Right lobe of liver (tissue), 6 donors: ENCODE data around the gene NRM. TPM values are rescaled to one million over a fixed set of nuclear protein-coding genes. Genes with fewer than 3 reads are reported as not detected.

Experiments
- ATAC-seq, 4 donors: fragments of 200-7000 bp; cut with Tn5 transposase; one replicate each; pipeline ENCODE4 v1.9.1; 2020; ENCODE audit warnings: mild to moderate bottlenecking in 4 of 4, moderate library complexity in 4 of 4
- DNase-seq, 3 donors: peaks; one replicate each; pipeline ENCODE4 v3.0.0-alpha.2; 2020
- H3K27ac ChIP-seq, 3 donors: fragments of 200-600 bp; one replicate each; pipeline ENCODE4 v1.8.0; 2022
- H3K27me3 ChIP-seq, 2 donors: fragments of 200-600 bp; one replicate each; pipeline ENCODE4 v1.8.0; 2022
- H3K36me3 ChIP-seq, 4 donors: fragments of 200-600 bp; sonication (generic) in 1 of 4; one replicate each; pipeline versions ENCODE4 v1.5.1 to v1.8.0; 2017 to 2022; ENCODE audit warnings: control low read depth in 1 of 4
- H3K4me1 ChIP-seq, 4 donors: fragments of 200-600 bp; sonication (generic) in 1 of 4; one replicate each; pipeline versions ENCODE4 v1.5.1 to v1.8.0; 2017 to 2022; ENCODE audit warnings: control low read depth in 1 of 4
- H3K4me3 ChIP-seq, 3 donors: fragments of 200-600 bp; one replicate each; pipeline ENCODE4 v1.8.0; 2022
- H3K9me3 ChIP-seq, 4 donors: fragments of 200-600 bp; sonication (generic) in 1 of 4; one replicate each; pipeline versions ENCODE4 v1.5.1 to v1.8.0; 2017 to 2022; ENCODE audit warnings: control low read depth in 1 of 4
- POLR2A ChIP-seq: fragments of 450-650 bp; IDR thresholded peaks from one replicate; pipeline ENCODE4 v1.6.1; 2017; ENCODE audit warnings: antibody characterized with exemption, mild to moderate bottlenecking
- WGBS: methylation state at CpG from one replicate; pipeline ENCODE4 v1.1.6; 2018; ENCODE audit warnings: low coverage, low lambda C conversion rate; ENCODE audit not compliant: insufficient coverage; ENCODE audit errors: missing lambda C conversion rate; 5-methylcytosine and 5-hydroxymethylcytosine counted together
- intact Hi-C, 2 donors: fragments of 100-400 bp; cut with DNase I; formaldehyde crosslinking; loops; one replicate each; pipeline versions ENCODE4 v1.11.2 to v1.14.1; 2022
- total RNA-seq, 6 experiments: library from RNA; depleted of rRNA in 2 of 6; stranded (reverse); fragments of >200 nt in 2 of 6; fragmentation: NEBNext Ultra II Directional in 3 of 6; extraction: Animal tissue kit (Norgen Biotek cat#: 25700) in 3 of 6; gene quantifications; one replicate each; pipeline versions ENCODE4 v1.1.0 to v1.2.4, GENCODE V29; 2016 to 2023
- TF ChIP-seq, protein P1 (sequence below), 4 donors: fragments of 200-600 bp in 3 of 4; fragments of 450-650 bp in 1 of 4; IDR thresholded peaks; one replicate each; pipeline versions ENCODE4 v1.5.1 to v1.8.0; 2016 to 2022; ENCODE audit warnings: antibody characterized with exemption in 4 of 4, mild to moderate bottlenecking in 2 of 4
- donor health status: DM: no; HTN: yes; CAD: no.
- donor health status: DM: no; HTN: no; CAD: no.
- donor health status: DM: no; HTN: no; CAD: no.
- donor health status: DM: no; HTN: yes; CAD: no.
- donor health status: DM: no; HTN: yes; CAD: no.

NRM gene
- total RNA-seq, 6 experiments from 2014 or later: 1.2 to 2.7 (median 1.9) TPM

DNA sequence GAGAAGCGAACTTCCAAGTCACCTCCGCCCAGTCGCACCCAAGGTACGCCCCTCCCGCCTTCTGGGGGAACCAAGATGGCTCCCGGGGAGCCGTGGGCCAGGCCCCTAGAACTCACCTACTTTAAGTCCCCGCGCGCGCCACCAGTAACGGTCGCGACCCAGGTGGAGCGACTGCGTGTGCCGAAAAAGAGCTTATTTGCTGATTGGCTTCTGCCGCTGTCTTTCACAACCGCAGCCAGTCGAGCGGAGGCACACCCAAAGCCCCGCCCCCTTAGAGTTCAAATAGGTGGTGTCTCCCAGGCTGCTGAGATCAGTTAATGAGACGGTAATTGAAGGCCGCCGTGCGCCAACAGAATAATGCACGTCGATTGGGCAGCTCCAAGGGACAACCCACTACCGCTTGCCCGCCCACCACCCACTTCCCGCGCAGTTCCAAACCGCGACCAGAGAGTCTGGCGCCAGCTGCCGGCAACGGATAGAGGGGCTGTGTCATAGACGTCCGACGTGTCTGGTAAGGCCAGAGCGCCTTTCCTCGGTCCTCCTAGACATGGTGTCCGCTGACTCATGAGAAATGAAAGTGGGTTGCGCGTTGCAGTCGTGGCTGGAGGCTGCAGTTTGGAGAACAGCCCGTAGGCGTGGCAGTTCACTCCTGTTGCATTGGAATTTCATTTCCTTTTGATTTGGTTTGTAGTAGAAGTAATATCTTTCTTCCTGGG is 26.5 kb upstream of the NRM start, which contains the start of gene MDC1:
TSS of gene MDC1 (minus strand) at position 153 of the 716 bp plus-strand sequence. CDS start 2,106 bp downstream, outside the sequence.
- intact Hi-C loops: no loop called here
- peak within 1 kb of the TSS; percentile 54 to 73 (median 64) for H3K4me3 ChIP-seq
- no peaks in the 10 kb centered on the region for H3K9me3 ChIP-seq
- DNase-seq (peak; percentile 99 to 100 (median 100)), ATAC-seq (peak; percentile 73 to 86 (median 80))
- peak; percentile 92 for TF ChIP-seq POLR2A
- TF ChIP-seq, protein P1, sequence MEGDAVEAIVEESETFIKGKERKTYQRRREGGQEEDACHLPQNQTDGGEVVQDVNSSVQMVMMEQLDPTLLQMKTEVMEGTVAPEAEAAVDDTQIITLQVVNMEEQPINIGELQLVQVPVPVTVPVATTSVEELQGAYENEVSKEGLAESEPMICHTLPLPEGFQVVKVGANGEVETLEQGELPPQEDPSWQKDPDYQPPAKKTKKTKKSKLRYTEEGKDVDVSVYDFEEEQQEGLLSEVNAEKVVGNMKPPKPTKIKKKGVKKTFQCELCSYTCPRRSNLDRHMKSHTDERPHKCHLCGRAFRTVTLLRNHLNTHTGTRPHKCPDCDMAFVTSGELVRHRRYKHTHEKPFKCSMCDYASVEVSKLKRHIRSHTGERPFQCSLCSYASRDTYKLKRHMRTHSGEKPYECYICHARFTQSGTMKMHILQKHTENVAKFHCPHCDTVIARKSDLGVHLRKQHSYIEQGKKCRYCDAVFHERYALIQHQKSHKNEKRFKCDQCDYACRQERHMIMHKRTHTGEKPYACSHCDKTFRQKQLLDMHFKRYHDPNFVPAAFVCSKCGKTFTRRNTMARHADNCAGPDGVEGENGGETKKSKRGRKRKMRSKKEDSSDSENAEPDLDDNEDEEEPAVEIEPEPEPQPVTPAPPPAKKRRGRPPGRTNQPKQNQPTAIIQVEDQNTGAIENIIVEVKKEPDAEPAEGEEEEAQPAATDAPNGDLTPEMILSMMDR (IDR thresholded peaks at IDR 0.05): peak; percentile 32 to 48 (median 38)
- peaks cover 0 to 32% (median 9%) of the 10 kb centered on the region in 4 donors for H3K4me1 ChIP-seq
- peak within 1 kb of the TSS; percentile 71 to 86 (median 74) for H3K27ac ChIP-seq
- no peaks in the 10 kb centered on the region for H3K27me3 ChIP-seq
- peaks cover 0 to 12% (median 8%) of the 10 kb centered on the region in 4 donors for H3K36me3 ChIP-seq
- whole genome bisulfite sequencing: 0% methylated on average over 12 of the region's 48 CpGs

DNA sequence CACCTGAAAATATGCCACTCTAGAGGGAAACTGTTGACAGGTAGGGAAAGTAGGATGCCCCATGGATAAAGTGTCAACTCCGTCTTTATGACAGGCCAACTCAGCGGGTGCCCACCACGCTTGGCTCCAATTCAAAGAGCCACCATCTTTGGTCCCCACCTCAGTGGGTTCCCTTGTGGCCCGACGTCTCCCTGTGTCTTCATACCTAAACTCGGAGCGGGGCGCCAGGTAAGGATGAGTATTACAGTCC is 26.0 kb upstream of the NRM start:
- Histone ChIP-seq H3K9me3 (no peaks in the 10 kb centered on the region), H3K4me1 (peaks cover 0 to 28% (median 6%) of the 10 kb centered on the region in 4 donors), H3K27me3 (no peaks in the 10 kb centered on the region), H3K36me3 (peaks cover 0 to 15% (median 8%) of the 10 kb centered on the region in 4 donors), H3K27ac (peak overlapping the region; percentile 71 to 74 (median 73)), H3K4me3 (peak overlapping the region; percentile 54 to 73 (median 64))
- no peak for TF ChIP-seq POLR2A
- TF ChIP-seq, protein P1 (IDR thresholded peaks at IDR 0.05): no peak
- DNase-seq (no peak), ATAC-seq (no peak)
- intact Hi-C loops: no loop called here
- WGBS: 0% methylated on average over 4 of the region's 8 CpGs

DNA sequence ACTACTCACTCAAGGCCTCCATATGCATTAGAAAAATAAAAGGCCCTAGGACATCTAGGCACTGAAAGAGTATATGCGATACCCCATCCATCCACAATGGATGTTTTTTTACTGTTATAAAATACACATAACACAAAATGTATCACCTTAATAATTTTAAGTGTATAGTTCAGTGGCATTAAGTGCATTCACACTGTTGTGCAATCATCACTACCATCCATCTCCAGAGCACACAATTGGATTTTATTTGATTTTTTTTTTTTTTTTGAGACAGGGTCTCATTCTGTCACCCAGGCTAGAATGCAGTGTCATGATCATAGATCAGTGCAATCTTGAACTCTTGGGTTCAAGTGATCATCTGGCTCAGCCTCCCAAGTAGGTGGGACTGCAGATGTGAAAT is 23.5 kb upstream of the NRM start:
- Histone ChIP-seq H3K27me3 (no peaks in the 10 kb centered on the region), H3K36me3 (peaks cover 0 to 15% (median 8%) of the 10 kb centered on the region in 4 donors), H3K9me3 (no peaks in the 10 kb centered on the region), H3K27ac (no peak overlapping the region), H3K4me3 (no peak overlapping the region), H3K4me1 (peaks cover 0 to 33% (median 10%) of the 10 kb centered on the region in 4 donors)
- no peak for TF ChIP-seq POLR2A
- TF ChIP-seq, protein P1 (IDR thresholded peaks at IDR 0.05): no peak
- intact Hi-C loops: no loop called here
- 100% methylated on average over 1 of the region's 1 CpG for WGBS
- ATAC-seq (no peak), DNase-seq (no peak)

DNA sequence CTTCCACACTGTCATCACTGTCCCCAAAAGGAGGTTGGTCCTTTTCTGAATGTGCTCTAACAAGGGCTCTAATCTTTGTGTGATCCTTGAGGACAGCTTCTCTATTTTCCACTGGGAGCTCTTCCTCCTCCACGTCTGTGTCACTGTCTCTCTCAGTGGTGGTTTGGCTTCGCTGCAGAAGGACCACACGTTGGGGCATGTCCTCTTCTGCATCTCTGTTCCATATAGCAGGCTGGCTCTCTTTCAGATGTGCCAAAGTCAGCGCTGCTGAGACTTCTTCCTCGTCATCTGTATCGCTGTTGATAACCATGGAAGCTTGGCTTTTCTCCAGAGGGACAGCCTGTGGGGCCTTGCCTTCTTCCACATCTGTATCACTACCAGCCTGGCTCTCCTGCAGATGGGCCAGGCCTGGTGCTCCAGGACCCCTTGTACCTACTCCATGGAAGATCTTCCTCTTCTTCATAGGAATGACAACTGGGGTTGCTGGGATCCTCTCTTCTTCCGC is 21.7 kb upstream of the NRM start:
- Histone ChIP-seq H3K9me3 (no peaks in the 10 kb centered on the region), H3K4me1 (peaks cover 0 to 32% (median 13%) of the 10 kb centered on the region in 4 donors)
- 73% methylated on average over 4 of the region's 7 CpGs for WGBS

More for the DNA sequence above, 21.7 kb upstream of the NRM start:
- peaks cover 0 to 15% (median 8%) of the 10 kb centered on the region in 4 donors for H3K36me3 ChIP-seq
- peak in 1 of 3 donors; percentile 19 for DNase-seq
- no peak for ATAC-seq
- H3K27me3 ChIP-seq: no peaks in the 10 kb centered on the region
- H3K27ac ChIP-seq: no peak overlapping the region
- no peak for TF ChIP-seq POLR2A
- TF ChIP-seq, protein P1 (IDR thresholded peaks at IDR 0.05): no peak
- intact Hi-C loops: no loop called here
- H3K4me3 ChIP-seq: no peak overlapping the region
